ENCODE data around the gene HLA-DMA.

- TF ChIP-seq CTCF (conservative IDR thresholded peaks at IDR 0.05; ENCODE audit: low read depth, low read length): no peak
- no peak for TF ChIP-seq EZH2phosphoT487 (IDR thresholded peaks at IDR 0.05; ENCODE audit: borderline replicate concordance, low read length)
These were observed 42.6 kb upstream of the HLA-DMA start for GRCh38 chr6:32995448-32995847.

Measured in PC-3 (cell line).